SHP77 treated with DMSO at 0.1 percent for 48 hours (cell line): ENCODE measurements around the gene ATP5ME.
"Not testable (repeated sequence)": the region's sequence is repeated elsewhere in the genome, so short reads cannot be mapped to it uniquely, and the experiment has no call there.

Experiments used
- DNase-seq: peaks from one replicate; lab custom pipeline; 2025; lab: John Stamatoyannopoulos, UW

The ATP5ME gene

DNA sequence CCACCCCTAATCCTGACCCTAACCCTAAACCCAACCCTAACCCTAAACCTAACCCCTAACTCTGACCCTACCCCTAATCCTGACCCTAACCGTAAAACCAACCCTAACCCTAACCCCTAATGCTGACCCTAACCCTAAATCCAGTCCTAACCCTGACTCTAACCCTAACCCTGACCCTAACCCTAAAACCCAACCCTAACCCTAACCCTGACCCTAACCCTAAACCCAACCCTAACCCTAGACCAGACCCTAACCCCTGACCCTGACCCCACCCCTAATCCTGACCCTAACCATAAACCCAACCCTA lies 30.8 kb upstream of the ATP5ME start:
- DNase-seq = no peak

DNA sequence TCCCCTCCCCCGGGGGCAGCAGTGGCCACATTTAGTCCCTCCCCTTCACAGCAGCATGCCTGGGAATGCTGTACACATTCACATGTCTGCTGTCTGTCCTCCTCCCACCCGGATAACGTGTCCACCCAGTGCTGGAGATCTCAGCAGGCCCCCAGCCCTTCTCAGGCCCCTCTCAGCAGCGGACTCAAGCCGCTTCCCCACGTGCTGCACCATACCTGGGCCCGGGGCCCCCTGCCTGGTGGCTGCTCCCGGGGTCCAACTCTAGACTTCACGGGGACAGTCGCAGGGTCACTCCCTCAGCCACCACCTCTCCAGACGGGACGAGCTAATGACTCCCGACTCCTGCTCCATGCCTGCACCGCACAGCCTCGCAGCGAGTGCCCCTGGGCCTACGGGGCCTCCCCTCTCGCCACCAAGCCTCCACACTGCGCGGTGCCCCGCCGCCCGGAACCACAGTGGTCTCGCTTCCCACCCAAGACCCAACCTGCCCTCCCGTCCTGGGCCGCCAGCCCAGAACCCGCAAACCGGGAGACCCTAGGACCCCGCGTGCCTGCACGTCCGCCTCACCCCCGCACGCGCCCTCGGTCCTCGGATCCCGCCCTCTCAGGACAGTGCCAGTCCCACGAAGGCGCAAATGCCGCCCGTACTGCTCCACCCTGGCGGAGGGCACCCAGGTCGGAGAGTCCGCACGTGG lies 30.3 kb upstream of the ATP5ME start:
- no peak for DNase-seq

DNA sequence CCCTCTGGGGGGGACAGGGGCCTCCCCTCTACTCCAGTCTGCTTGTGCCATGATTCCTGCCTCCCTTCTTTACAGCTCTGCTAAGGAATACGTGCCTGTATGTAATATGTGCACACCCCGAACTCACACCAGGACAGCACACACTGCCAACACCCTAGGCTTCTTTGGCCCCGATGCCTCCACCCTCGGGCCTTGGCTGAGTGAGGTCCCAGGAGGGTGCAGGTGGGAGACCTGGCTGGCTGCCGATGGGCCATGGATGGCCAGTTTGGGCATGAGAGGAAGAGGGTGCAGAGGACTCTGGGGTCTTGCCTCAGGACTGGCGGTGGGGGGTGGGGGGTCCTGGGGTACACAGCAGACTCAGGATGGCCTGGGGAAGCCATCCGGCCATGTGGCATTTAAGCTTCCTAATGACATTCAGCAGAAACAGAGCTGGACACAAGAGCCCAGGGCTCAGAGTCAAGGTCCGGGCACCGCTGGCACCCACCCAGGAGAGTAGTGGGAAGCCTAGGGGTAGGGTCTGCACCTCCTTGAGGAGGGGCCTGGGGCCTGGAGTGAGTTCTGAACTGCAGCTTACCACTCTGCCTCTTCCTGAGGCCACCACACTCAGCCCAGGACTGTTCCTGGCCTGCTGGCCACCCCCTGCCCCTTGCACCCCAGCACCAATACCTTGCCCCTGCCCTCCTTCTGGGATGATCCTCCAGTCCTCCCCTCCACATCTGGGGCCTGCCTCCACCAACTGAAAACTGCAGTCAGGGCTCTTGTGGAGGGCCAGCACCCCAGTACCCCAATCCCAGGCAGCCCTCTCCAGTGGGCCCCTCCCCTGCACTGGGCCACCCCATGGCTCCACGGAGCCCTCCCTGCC lies 29.5 kb upstream of the ATP5ME start:
- no peak for DNase-seq

DNA sequence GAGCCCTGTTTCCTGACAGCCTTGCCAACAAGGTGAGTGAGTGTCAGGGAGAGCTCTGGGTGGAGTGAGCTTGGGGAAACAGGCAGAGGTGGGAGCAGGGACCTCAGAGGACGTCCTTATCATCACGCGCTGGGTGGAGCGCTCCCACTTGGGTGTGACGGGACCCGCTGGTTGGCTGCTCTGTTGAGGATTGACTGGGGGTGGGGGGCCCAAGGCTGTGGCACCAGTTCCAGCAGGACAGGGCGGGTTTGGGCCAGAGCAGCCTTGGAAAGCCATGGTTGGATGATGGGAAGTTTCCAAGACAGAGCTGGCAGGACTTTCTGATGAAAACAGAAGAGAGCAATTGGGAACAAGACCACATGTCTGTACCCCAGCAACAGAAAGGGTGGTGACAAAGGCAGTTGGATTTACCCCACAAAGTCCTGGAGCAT lies 28.6 kb upstream of the ATP5ME start:
- DNase-seq = no peak

DNA sequence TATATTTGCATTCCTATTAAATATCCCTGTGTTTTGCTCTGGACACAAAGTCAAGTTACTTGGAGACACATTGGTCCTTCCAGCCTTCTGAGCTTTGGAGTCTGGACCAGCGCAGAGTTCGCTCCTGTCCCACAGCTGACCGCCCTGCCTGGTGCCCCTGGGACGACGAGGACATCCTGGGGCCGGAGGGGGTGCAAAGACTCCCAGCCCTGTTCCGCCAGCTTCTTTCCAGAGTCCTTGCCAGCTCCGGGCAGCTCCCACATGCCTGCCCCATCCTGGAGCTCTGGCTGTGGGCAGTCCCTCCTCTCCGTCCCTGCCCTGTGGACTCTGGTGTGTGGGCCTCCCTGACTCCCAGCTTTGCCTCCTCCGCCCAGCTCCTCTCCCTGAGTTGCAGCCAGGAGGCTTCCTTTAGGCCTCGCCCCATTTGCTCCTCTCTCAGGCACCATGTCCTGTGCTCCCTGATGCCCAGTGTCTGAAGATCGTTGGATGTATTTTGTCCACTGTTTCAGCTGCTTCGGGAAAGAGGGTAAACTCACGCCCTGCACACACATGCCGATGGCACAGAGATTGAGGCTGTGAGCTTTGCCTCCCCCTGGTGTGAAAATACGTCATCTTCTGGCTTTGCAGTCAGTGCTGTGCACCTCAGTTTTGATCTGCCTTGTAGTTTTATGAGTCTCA lies 26.6 kb upstream of the ATP5ME start:
- no peak for DNase-seq

DNA sequence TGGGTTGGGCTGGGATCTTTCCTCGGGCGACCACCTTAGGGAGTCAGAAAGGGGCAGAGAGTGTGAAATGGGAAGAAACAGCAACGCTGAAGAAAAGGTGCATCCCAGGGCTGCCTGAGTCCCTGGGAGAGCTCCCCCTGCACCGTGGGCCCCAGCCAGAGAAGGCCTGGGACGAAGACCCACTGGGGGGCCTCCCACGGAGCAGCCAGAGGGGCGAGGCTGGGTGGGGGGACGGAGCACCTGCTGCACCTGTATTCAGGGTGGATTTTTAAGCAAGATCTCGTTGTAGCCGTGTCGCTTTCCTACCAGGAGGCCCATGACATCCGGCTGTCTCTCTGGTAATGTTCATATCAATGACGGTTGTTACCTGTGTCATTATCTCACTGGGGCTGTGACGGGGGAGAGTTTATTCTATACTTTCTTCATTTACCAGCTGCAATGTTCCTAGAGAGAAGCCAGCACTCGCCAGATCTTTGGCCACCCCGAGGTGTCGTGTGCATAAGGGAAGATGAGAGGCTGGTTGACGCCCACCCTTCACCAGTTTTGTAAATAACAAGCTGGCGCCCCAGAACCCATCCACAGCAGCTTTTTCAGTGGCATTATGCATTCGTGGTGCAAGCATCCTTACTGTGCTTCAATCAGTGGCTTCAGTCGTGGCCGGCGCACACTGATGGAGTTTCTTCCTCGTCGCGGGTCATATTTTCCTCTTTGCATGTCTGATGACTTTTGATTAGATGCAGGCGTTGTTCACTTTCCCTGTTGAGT lies 25.9 kb upstream of the ATP5ME start:
- DNase-seq = no peak

DNA sequence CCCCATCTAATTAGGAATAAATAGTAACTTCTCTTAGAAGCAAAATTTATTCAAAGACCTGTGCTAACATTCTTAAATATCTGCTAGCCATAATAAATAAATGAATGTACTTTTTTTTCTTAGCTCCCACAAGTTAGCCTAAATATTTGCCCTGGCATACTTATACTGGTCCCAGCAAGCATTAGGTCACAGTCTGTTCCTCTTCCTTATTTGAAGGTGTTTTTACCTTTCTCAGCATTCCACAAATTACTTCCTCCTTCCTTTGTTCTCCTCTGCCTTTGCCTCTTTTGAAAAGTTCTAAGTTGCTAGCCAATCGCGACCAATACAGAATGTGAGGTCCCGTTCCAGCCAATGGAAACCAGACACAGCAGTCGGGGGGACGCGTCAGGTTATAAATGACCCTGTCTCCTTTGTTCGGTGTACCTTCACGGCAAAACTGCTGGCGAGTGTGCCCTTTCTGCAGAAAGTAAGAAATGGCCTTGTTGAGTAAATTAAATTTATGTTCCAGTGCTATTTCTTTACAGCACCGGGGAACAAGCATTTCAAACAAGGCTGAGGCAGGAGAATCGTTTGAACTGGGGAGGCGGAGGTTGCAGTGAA lies 20.4 kb upstream of the ATP5ME start:
- not testable (repeated sequence) for DNase-seq

DNA sequence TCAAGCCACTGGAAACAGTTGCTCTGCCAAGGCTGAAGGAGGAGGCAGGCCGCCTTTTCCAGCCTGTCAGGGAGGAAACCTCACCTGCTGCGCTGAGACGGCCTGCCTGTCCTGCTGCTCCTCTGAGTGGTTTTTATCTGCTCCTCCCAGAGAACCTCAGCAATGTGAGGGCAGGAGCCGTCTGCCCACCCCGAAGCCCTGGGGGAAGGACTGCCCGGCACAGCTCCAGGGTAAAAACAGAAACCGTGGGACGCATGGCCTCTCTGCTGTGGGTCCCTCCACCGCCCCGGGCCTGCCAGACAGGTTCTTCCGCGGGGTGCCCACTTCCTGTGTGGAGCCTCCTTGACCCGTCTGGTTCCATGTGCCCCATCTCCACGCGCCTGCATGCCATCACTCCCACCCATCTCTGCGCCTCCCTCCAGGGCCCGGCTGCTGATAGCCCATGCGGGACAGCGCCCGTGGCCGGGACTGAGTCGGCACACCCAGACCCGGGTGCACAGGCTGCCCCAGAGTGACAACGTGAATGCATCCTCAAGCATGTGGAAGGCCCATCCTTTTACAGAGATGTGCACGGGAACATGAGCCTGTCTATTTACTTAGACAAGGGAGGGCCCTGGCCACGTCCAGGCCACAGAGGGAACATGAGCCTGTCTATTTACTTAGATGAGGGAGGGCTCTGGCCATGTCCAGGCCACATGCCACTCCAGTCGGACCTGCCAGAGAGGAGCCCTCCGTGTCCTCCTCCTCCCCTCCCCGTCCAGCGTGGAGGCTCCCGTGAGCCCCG lies 18.9 kb upstream of the ATP5ME start:
- no peak for DNase-seq

DNA sequence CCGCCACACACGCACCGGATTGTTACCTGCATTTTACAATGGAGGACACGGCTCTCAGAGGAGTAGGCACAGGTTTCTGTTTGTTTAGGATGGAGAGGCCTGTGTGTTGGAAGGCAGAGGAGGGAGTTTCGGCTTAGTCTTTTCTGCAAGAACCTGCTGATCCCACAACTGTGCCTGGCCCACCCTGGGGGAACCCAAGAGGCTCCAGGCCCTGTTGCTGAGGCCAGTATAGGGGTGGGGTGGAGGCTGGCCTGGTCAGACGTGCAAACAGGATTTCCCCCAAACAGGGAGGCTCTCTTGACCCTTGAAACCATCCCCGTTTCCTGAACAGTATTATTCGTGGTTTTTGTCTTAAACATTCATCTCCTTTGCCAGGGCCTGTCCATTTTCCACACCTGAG lies 15.6 kb upstream of the ATP5ME start:
- no peak for DNase-seq

DNA sequence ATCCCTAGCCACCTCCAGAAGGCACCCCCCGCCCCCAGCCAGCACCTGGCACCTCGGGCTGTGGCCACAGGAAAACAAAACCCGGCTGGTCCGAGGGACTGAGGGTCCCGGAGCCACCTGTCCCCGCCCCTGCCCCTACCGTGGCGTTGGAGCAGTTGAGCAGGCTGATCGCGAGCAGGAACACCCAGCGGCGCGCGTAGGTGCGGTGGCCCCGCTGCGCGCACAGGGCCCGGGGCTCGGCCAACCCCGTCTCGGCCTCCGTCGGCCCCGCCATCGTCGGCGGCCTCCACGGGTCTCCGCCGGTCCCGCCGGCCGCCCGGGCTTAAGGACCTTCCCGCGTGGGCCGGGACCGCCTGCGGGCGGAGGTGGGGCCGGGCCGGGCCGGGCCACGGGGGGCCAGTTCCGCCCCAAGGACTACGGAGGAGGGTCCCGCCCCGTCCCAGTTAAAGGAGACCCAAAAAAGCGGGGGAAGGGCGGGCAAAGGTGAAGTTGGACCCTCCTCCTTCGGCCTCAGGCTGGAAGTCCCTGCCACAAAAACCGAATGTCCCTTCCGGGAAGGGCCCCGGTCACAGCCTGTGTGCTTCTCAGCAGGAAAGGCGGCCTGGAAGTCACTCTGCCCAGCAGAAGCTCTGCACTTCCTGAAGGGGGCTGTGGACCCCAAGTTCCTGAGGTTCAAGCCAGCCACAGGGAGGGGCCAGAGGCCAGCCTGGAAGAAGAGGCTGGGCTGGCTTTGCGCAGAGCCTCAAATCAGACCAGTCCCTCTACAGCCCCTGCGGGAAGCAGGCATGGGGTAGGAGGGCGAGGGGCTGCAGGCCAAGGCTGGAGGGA lies 15.0 kb upstream of the ATP5ME start, which contains the start of gene SLC49A3:
Gene SLC49A3 (minus strand): TSS at position 298 of the 828 bp plus-strand sequence. CDS start 24 bp downstream, at position 274.
- no peak for DNase-seq

DNA sequence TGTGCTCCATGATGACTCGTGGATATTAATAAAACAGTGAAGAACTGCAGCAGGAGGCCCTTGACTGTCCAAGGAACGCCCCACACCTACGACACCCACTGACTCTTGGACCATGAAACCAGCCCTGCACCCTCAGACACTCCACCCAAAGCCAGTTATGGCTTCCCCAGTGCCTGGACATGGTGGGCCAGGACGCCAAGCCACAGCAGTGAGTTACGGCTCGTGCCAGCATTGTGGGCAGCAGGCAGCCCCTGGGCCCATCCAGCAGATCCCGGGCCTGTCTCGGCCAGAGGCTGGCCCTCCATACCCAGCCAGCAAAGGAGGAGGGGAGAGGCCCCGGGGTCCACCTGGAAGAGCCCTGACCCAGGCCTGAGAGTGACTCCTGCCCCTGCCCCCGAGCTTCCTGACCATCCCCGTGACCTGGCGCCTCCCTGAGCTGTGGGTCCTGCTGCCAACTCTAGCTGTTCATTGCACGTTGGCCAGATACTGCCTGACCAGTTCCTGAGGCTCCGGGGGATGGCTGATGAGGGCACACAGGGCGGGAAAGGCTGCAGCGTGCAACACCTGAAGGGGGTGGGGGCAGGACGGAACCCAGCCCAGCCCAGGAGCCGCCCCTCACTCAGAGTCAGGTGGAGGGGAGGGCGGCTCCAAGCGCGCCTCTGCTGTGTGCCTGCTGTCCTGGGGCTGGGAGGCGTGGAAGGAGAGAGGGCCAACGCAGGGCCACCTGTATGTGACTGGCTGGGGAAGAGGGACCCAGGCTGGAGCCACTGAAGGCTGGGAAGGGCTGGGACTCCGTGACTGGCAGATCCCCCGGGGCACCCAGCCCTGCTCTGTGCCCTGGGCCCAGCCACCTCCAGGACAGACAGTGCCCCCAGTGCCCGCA lies 14.1 kb upstream of the ATP5ME start:
- no peak for DNase-seq

DNA sequence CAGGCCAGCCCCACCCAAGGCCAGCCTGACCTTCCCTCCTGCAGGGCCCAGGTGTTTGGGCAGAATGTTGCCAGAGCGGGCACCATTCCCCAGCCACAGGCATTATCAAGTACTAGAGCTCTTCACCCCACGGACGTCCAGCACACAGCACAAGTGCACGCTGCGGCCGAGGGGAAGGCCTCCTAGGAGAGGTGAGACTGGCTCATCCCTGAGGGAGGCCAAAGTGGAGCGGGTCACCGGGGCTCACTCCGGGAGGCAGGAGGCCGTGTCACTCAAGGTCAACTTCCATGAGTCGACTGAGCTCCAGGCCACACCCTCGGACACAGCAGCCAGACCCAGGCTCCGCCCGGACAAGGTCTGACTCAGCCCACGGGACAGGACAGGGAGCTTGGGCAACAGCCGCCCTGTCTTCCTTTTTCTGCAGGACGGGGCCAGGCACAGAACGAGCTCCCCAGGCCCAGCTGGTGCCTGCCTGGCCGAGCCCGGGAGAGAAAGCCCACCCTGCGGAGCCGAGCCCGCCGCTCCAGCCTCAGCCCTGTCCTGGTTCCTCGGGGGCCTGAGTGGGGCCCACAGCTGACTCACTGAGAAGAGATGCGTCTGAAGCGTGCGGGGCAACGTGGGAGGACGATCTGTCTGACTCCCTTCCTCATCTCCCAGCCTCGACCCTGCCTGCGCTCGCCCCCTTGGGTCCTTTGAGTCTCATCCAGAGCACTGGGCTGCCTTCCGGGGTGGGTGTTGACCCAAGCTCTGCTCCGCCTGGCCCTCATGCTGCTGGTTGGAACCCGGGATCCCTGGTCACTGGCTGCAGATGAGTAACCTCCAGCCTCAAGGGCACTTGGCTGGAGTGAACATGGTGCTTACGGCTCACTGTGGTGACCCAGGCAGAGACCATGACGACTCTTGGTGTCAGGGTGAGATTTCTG lies 13.2 kb upstream of the ATP5ME start:
- DNase-seq = no peak

DNA sequence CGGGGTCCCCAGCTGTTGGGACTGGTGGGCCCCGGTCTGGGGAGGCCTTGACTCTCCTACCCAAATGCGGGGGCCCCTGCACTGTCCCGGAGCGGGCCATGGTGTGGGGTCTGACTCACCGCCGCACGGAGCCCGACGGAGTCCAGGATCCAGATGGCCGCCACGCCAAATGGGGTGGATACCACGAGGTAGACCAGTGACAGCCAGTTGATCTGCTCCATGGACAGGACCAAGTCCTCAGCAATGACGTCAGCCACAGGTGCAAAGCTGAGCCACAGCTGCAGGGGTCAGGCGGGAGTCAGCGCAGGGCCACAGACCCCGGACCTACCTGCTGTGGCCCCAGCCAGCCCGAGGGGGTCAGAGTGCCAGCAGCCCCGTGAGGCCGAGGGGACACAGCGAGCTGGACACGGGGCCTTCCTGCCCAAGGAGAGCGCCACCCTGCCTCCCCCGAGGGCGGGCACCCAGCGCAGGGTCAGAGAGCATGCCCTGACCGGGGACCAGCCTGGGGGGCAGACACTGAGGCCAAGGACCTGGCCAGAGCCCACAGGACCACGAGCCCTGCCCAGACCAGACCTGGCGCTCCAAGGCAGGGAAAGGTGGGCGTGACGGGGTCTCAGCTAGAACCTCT lies 12.5 kb upstream of the ATP5ME start:
- DNase-seq = no peak

DNA sequence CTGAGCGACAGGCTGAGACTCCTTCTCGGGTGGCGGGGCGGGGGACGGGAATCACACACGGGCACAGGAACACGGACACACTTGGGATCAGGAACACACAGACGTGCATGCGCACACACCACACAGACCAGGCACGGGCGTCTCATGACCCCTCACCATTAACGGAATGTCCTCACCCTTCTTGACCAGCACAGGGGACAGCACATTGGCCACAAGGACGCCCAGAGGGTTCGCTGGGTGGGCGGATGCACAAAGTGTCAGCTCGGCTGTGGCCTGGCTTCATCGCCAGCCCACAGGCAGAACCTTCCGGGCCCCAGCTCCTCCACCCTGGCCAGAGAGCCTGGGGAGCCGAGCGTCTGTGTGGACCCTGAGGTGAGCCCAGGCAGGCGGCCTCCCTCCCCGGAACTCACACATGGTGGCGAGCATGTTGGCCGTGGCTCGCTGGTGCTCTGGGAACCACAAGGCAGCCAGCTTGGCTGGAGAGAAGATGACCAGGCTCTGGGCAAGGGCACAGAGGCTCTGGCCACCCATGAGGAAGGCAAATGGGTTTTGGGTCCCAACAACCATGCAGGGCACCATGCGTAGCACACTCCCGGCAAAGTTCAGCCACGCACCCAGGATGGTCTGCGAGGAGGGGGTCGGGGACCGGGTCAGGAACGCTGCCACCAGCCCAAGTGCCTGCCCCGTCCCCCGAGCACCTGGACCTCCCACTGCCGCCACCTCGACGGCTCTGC lies 11.8 kb upstream of the ATP5ME start:
- DNase-seq = no peak

DNA sequence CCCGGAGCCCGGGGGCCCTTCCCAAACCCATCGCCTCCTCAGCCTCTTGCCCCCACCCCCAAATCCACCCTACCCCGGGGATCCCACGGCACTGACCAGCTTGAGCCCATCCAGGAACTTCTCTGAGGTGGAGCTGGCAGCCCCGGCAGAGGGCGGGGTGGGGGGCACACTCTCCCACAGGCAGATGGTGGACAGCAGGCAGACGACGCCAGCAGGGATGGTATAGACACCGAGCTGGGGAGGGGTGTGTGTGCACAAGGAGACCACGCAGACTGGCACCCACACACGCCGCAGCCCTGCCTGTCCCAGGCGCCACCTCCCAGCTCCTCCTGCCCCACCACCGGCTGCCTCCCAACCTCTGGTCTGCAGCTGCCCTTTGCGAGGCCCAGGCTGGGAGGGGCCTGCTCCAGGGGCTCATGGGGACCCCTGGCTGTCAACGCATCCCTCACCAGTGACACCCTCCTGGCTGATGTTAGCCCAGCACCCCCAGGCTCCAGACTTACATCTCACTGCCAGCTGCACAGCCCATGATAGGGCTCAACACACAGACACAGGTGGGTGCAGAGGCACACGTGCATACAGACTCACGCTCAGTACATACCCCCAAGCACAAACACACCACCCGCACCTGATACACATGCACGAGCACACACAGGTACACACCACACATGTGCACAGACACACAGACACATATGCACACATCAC lies 10.7 kb upstream of the ATP5ME start:
- no peak for DNase-seq

DNA sequence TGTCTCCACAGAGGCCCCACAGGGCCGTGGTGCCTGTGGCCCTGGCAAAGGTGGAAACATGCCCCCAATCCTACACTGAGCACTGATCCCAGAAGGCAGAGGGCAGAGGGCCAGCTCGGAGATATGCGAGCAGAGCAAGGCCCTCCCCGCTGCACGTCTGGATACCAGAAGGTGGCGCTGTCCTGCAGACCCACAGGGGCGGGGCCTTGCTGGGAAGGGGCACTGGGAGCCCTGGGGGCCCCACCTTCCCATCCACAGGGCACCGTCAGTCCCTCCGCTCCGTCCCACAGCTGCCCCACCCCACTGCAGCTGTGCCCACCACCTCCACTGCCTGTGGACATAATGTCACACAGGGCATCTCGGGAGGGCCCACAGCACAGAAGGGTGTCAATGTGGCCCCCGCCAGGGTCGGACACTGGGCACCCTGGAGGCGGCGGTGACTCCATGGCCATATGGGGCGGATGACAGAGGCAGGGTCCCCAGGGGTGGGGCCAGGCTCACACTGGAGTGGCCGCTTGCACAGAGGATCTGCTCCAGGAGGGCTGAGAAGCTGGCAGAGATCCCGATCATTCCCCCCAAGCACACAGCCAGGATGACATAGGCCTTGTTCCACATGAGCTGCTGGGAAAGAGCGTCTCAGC lies 10.0 kb upstream of the ATP5ME start:
- no peak for DNase-seq
